HUDEP-2 (cell line): Measurements from ENCODE around the gene BMP6.
"Not testable (repeated sequence)": the region's sequence is repeated elsewhere in the genome, so short reads cannot be mapped to it uniquely, and the experiment has no call there.

Experiments used
- DNase-seq, 76 experiments: peaks; one replicate each; lab custom pipeline; 2025; ENCODE audit not compliant: unreplicated experiment in 76 of 76; lab: John Stamatoyannopoulos, UW

The BMP6 gene

DNA sequence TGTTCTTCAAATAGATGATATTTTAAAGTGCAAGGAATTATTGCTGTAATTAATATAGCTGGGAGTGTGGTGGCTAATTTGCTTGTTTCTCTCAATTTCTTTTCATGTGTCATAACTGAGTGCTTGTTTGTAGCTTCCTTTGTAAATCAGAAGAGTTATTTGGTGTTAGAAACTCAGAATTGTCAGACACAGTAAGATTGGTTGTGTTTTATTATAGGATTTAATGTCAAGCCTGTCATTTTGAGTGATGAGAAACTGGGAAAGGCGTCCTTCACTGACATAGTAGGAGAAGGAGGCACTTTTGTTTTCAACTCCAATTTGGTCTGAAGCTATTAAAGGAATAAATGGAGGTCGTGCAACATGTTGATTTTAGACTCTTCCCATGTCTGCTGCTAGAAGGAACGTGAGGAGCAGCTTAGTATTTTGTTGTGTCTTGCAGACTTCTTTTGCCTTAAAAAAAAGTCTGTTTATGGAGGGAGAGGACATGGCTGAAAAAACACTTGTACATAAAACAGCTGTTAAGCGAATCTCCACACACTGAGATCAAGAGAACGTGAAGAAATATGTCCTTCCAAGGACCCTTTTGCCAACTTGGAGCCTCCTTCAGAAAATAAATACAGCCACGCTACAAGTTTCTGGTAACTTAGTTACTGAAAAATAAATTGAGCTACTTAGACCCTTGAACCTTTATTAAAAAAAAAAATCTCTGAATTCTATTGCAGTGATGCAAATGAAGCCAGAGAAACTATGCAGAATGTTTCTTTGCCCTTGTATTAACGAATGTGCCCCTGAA lies 59.5 kb downstream of the BMP6 start:
- DNase-seq, result no peak

DNA sequence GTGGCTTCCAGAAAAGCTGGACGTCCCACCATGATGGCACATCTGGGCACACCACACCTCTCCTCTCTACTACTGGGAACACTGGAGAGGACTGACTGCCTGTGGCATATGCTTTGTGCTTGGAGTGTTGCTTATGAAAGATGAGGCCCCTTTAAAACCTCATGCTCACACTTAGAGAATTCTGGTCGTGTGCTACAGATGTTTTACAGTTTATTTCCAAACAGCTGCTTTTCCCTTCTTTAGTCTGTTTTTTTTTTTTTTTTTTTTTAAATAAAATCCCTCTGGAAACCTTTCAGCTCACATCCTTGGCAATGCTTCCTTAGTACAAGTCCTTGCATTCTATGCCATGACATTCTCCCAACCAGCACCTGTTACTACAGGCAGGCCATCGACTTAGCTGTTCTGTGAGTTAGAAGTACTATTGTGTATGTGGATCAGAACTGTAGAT lies 60.3 kb downstream of the BMP6 start:
- DNase-seq, result no peak

GRCh38 chr6:7787137-7787608 lies 61.3 kb downstream of the BMP6 start:
- no peak for DNase-seq

DNA sequence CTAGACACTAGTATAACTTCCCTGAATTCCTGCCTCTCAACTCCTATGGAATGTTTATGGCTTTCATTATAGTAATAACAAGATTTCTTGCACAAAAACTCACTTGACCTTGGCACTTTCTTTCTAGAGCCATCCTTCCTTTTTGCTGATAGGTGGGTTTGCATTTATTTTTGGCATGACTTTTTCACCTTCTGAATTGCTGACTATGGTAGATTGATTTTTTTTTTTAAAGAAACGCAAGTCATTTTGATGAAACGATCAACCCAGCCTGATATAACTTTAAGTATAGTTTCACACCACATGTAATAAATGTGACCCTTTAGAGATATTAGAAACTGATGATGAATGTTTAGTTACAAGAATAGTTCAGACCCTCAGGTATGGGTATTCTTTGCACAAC lies 61.8 kb downstream of the BMP6 start:
- no peak for DNase-seq

DNA sequence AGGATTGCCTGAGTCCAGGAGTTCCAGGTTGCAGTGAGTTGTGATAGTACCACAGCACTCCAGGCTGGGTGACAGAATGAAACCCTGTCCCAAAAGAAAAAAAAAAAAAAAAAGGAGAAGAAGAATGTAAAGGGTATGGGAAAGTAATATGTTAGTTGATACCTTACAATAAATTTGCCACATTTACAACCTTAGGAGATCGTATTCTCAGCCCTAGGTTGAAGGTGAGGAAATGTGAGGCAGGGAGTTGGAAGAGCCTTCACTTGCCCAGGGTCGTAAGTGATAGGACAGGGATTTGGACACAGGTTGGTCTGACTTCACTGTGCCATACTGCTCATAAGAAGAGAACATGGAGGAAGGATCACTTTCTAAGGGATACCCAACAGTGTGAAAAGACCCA lies 68.6 kb downstream of the BMP6 start:
- DNase-seq, result no peak

DNA sequence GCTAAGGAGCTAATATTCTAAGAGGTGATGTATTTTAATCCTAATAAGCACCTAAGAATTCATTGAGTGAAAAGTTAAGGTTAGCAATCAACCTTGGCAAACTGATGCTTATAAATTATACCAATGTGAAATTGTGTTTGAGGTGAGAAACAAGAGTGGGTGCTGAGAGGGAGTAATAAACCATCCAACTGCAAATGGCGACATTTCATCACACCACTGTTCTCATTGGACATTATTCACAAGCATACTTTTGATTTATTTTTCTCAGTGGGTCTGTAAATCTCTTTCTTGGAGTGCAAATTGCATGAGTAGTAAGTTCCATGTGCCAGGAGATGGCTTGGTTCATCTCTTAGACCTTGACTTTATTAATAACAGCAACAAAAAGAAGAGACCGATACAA lies 71.5 kb downstream of the BMP6 start:
- DNase-seq, result no peak

DNA sequence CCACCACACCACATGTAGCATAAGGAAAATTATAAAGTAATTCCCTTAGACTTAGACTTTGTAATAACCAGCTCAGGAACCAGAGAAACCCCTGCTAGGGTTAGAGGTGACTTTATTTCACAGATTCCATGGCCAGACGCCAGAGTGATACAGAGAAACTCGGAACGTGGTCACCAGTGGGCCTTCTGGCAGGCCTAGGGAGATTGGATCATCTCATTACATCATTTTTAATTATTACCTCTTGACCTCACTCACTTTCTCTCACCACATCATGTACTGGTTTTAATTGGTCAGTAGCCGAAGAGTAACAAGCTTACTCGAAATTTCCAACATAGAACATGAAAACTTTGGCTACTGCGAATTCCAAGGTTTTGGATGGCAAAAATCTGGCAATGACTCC lies 72.9 kb downstream of the BMP6 start:
- DNase-seq, result no peak

DNA sequence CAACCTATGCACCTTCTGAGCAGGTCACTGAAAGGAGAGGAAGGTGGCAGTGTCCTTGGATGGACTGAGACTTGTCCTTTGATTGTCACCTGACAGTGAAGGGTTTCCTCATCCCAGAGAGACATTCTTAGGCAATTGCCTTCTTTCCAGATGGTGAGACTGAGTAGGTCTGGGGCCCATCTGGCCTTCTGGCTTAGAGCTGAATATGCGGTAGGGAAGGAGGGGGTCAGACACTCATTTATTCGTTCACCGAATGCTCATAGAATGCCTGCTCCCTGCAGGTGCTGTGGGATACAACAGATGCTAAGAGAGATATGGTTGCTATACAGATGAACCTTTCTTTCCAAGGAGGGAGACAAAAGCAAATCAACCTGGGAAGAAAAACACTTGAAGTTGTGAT lies 76.8 kb downstream of the BMP6 start:
- DNase-seq, result no peak

DNA sequence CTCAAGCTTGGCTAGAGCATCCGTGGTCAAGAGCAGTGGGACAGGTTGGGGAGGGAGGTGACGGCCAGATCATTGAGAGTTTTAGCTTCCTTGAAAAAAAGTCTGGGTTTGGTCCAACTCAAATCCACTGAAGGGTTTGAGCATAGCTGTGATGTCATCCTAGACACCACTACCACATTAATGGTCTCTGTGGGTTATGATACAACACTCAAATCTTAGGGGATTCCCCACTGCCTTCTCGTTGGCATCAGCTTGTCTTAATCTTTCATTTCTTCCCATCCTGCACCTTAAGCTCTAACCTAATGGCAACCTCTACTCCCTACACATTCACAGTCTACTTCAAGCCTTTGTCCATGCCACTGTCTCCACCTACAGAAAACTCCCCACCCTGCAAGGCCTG lies 77.3 kb downstream of the BMP6 start:
- no peak for DNase-seq

DNA sequence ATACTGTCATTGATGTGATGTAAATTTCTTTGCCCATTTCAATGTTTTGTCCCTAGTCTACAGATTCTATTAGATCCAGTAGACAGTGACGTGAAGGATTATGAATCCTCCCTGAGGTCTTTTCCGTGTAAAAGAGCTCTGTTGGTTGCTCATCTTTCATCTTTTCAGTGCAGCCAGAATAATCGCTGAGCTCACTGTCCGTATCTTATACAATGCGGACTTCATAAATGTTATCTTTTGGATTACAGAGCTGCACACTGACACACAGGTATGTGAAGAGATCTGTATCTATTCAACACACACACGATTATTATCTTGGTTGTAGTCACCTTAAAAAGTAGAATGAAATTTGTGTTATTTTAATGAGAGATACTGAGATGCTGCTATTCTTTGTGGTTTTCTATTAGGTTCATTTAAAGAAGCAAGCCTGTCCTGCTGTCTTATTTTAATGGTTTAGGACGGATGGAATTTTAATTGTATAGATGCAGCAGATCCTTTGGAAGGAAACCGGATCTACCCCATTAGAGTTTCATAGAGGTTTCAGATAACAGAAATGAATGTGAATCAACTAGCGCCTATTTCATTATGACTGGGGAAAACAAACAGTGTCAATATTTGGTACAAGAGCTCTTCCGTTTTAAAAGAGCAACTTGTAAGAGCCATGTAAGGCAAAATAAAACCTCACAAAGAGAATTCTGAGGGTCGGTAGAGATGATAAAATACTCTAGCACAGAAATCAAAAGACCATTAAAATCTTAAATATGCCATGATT lies 79.4 kb downstream of the BMP6 start:
- no peak for DNase-seq

DNA sequence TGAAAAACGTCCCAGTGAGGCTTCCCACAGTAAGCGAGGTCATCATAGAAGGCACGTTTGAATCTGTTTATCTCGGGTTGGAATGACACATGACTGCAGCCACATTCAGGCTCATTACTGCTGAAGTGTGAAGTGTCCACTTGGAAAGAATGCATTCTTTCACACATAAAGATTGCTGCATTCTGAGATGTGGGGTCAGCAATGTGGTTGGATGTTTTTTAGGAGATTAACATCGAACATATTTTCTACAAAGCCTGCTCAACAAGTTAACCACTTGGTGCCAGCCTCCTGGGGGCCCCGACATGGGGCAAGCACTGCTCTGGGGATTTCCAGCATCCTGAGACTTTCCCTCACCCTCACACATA lies 79.9 kb downstream of the BMP6 start:
- no peak for DNase-seq

- no peak for DNase-seq
Observed at GRCh38 chr6:7806711-7807110, 80.8 kb downstream of the BMP6 start.

- no peak for DNase-seq
Observed at GRCh38 chr6:7809346-7809745, 83.4 kb downstream of the BMP6 start.

- DNase-seq, result no peak
Observed at GRCh38 chr6:7811441-7811840, 85.5 kb downstream of the BMP6 start.

DNA sequence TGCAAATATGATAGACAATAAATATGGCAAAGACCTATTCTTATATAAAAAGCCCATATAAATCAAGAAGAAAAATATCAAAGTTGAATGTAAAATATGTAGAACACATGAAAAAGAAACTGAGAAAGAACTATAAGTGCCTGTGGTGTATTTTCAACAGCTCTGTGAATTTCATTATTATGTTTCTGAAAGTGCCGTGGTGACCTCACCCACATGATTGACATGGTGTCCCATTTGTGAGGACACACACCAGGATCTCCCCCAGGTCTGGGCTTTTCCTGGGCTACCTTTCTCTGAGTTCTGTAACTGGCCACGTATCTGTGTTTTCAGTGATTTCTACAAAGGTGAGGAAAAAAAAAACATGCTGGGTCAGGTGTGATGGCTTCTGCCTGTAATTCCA lies 86.7 kb downstream of the BMP6 start:
- no peak for DNase-seq

DNA sequence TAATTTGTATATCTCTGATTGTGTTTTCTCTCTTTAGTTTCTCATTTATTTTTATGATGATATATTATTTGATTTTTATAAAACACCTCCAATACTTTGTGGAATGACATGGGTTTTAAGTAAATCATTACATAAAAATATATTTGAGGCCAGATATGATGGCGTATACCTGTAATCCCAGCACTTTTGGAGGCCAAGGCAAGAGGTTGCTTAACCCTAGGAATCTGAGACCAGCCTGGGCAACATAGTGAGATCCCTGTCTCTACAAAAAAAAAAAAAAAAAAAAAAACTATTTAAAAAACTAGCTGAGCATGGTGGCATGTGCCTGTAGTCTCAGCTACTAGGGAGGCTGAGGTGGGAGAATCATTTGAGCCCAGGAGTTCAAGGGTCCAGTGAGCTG lies 87.3 kb downstream of the BMP6 start:
- DNase-seq, result no peak

DNA sequence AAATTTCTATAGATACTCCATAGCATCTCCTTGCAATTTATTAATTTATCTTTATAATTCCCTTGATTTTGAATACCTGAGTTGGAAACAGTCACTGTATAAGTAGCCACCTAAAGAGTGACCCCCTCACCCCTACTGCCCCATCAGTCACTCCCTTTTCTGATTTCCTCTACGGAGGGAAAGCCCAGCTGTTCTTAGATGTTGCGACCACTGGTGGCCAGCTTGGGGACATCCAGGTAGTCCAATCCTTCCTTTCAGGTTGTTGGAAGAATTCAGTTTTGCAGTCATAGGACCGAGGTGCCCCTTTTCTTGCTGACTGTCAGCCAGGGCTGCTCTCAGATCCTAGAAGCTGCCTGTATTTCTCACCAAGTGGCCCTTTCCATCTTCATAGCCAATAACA lies 87.8 kb downstream of the BMP6 start:
- no peak for DNase-seq

DNA sequence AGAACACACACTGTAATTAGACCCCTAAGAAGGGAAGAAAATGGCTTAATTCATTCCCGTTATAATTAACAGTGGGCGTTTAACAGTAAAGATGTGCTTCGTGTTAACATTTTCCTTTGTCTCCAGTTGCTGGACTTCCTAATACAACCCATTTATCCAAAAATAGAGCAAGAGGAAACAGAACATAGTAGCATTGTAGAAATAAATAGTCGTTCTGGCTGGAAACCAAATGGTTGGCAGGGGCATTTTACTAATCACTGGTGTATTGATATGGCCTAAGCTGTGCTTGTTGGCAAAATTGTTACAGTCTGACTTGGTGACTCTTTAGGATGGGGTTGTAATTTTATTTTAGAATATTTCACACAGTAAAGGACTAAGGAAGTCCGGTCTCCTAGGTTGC lies 89.8 kb downstream of the BMP6 start:
- no peak for DNase-seq

GRCh38 chr6:7817184-7817583 lies 91.3 kb downstream of the BMP6 start:
- DNase-seq, result not testable (repeated sequence)

DNA sequence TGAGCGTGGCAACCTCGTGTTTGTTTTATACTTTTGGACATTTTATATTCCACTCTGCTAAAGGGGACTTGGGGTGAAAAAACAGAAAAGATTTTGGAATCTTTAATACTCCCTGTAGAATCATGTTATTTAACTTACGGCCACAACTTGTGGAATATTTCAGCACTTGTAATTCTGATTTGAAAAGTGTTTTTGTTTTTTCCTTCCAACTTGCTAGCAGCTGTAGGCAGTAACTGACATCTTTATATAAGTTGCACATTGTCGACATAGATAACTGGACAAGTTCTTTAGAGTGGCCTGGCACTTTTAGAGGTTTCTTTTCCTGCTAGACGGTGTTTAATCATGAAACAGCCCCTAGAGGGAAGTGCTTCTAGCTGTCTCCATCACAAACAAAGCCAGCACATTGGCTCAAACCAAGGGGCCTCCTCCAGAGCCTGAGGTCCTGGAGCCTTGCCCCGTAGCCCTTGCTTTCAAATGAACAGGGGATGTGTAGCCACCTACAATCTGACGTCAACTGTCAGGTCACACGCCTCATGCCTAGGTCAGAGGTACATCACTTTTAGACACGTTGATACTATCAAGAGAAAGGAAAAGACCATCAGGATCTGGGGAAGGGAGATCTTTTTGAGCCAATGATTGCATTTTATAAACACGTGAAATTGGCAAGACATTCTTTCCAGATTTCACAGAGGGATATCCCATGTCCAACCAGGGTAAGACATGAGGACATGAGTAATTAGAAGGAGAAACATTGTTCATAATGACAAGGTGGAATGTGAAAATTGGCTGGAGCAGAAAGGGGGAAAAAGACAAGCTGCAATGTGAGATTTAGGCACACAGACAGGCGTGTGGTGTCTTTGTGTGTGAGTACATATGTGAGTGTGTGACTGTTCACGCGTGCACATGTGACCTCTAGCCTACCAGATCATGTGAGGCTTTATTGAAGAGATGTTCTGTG lies 92.6 kb downstream of the BMP6 start:
- DNase-seq, result no peak

DNA sequence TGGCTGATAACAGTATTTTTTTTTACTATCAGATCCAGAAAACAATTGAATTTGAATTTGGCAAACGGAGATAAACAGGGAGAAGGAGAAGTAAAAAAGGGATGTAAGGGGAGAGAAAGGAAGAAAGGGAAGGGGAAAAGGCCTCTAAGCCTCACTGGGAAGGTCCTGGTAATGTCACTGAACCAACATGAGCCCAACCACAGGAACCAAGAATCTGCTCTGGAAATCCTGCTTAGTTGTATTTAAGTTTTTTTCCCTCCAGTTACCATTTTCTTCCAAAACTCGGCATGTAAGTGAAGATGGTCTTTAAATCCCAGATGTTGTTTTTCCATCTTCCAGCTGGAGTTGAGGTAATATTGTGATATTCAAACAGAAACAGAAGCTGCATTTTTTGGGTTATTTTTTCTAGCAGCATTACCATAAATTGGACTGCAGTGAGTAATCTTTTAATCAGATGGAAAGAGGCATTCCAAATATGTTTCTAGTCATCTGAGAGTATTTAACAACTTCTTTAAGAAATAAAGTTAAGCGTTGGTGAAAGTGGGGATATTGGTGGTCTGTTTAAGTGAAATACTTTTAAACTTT lies 93.6 kb downstream of the BMP6 start:
- DNase-seq, result no peak
